T-helper 2 cell (primary cell): Measurements from ENCODE around the gene DNM1L.

Source experiments
- DNase-seq, 5 experiments: peaks; one replicate each; pipeline versions ENCODE4 v3.0.0 to v3.0.0-alpha.2; 2012 to 2022
- total RNA-seq, 2 donors: gene quantifications; one replicate each; lab custom pipeline; 2026; lab: John Stamatoyannopoulos, UW

The DNM1L gene
- total RNA-seq, result 95.1 to 122 reads per million in 2 donors

GRCh38 chr12:32679091-32679919 is at the start of gene DNM1L:
DNM1L (plus strand) TSS chr12:32679301; CDS start chr12:32679364, 63 bp downstream.
- peak; percentile 83 to 96 (median 89) for DNase-seq

DNA sequence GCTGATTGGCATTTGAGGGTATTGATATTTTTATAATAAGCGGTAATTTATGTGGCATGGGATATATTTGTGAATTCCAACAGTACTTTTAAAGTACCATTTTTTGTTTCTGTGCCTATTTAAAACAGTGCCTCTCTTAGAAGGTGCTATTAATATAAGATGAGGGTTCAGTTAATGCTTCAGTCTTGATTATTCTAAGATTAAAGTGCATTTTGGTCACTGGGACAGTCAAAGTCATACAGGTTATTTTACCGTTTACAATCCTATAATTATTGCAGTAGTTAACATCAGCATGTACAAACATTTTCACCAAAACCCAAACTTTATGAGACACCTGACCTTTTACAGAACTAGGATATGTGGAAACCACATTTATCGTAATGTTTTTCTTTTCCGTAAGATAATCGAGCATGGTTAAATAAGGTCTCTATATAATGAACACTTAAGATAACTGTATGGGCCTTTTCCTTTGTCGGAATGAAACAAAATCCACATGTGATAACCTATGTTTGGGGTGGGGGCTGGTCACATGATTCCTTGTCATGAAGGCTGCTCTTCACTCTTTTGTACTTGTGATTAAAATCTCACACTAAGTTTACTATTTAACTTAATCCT is 37.7 kb upstream of the DNM1L start:
- no peak for DNase-seq

DNA sequence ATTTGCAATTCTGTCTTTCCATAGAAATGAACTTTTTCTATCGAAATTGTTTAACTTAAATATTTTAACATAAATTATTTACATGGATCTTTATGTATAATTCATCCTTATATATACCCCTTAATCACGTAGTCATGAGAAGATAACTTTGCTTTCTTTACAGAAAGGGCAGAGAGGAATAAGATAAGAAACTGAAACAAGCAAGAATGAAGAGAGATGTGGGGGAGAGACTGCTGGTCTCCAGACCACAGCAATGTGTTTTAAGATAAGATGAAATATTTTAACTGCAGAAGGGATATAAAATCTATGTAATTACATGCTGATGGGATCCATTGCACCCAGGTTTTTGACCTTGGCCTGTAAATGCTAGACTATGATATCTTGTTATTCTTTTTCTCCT is 34.7 kb upstream of the DNM1L start:
- peak in 1 of 5 experiments; percentile 10 for DNase-seq

GRCh38 chr12:32647275-32647674 is 31.8 kb upstream of the DNM1L start:
- DNase-seq, result no peak

DNA sequence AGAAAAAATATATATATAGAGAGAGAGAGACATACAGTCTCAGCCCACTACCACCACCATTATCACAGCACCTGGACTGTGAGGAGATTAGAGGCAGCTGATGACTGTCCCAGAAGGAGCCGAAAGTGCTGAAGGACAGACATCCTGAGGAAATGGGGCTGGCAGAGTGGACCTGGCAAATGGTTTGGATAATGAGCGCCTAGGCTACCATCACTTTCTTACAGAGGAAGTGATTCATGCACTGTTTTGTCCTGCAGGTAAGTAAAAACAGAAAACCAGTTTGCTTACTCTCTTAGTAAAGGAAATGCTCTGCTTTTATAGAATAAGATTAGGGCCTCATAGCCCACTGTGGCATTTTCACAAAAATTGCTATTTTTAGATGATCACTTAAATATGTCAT is 28.6 kb upstream of the DNM1L start:
- DNase-seq, result no peak

- no peak for DNase-seq
These were observed 27.7 kb upstream of the DNM1L start for GRCh38 chr12:32651151-32651955.

GRCh38 chr12:32651956-32652210 is 27.2 kb upstream of the DNM1L start:
- DNase-seq, result no peak

- no peak for DNase-seq
These were observed 19.1 kb upstream of the DNM1L start for GRCh38 chr12:32659908-32660440.

DNA sequence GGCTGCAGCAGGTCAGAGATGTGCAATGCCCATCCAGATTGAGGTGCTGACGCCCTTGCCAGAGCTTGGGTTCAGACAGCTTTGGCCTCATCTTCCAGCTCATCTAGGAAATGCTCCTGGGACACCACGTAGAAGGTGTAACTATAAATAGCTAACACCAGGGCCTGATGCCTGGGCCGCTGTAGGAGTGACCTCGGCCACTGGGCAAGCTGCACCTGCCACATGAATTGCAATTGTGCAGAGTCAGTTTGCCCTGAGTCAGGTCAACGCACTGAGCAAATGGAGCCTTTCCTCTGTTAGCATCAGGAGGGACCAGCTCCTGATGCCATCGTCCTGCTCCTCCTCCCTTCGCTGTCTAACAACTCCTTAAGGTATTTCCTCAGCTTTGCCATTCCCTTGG is 17.4 kb upstream of the DNM1L start:
- DNase-seq, result no peak

DNA sequence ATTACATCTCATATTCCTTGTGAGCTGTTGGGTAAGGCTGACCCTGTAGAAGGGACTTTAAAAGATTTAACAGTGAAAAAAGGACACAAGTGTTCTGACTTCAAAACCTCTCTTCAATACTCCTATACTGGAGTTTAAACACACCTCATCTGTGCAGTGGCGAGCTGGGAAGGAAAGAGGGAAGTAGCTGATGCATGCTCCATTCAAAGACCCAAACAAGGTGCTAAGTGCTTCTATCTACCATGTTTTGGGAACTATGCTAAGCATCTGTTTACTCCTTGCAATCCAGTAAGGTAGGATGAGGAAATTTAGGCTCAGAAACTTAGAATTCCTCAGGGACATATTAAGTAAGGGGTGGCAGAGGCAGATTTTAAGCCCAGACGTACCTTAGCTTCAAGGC is 16.4 kb upstream of the DNM1L start:
- no peak for DNase-seq

DNA sequence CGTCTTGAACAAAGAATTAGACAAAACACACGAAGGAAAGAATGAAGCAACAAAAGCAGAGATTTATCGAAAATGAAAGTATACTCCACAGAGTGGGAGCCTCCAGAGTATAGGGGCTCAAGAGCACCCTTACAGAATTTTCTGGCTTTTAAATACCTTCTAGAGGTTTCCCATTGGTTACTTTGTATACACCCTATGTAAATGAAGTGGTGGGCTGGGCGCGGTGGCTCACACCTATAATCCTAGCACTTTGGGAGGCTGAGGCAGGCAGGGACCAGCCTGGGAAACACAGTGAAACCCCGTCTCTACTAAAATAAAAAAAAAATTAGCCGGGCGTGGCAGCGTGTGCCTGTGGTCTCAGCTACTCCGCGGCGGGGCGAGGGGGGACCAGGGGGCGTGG is 13.1 kb upstream of the DNM1L start:
- no peak for DNase-seq

DNA sequence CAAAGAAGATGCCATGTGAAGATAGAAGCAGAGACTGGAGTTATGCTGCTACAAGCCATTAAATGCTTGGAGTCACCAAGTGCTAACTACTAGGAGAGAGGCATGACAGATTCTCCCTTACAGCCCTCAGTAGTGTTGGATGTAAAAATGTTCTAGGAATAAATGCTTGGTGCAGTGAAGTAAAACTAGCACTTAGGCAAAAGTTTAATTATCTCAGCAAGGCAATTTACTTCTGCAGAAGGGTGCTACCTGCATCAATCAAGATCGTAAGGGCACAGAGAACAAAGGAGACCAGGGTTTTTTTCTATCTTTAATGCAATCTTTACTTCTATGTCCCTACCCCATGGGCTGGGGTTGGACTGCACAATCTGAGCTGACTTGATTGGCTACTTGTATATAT is 9.5 kb upstream of the DNM1L start:
- DNase-seq, result no peak

- peak in 1 of 5 experiments; percentile 70 for DNase-seq
These were observed 6.9 kb upstream of the DNM1L start for GRCh38 chr12:32671930-32672780.

- DNase-seq, result no peak
These were observed 778 bp downstream of the DNM1L start for GRCh38 chr12:32679920-32680237.

- no peak for DNase-seq
These were observed 1.7 kb downstream of the DNM1L start for GRCh38 chr12:32680787-32681186.

DNA sequence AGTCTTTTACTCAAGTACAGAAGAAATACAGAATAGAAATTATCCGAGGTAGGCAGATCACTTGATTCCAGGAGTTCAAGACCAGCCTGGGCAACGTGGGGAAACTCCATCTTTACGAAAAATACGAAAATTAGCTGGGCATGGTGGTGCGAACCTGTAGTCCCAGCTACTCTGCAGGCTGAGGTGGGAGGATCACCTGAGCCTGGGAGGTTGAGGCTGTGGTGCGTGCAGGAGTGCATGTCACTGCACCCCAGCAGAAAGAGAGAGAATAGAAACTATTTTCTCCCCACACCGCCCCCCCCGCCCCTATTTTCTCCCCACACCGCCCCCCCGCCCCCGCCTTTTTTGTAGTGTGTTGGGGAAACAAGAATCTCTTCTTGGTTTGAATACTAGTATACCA is 2.2 kb downstream of the DNM1L start:
- no peak for DNase-seq

DNA sequence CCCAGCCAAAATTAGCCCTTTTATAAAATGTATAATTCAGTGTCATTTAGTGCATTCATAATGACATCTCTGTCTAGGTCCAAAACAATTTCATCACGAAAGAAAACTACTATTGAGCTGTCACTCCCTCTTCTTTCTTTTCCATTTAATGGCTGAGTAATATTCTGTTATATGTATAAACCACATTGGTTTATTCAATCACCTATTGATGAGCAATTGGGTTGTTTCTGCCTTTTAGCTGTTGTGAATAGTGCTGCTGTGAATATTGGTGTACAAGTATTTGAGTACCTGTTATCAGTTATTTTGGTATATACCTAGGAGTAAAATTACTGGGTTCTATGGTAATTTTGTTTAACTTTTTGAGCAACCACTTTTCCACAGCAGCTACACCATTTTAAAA is 7.2 kb downstream of the DNM1L start:
- DNase-seq, result no peak

- no peak for DNase-seq
These were observed 9.7 kb downstream of the DNM1L start for GRCh38 chr12:32688786-32689185.

DNA sequence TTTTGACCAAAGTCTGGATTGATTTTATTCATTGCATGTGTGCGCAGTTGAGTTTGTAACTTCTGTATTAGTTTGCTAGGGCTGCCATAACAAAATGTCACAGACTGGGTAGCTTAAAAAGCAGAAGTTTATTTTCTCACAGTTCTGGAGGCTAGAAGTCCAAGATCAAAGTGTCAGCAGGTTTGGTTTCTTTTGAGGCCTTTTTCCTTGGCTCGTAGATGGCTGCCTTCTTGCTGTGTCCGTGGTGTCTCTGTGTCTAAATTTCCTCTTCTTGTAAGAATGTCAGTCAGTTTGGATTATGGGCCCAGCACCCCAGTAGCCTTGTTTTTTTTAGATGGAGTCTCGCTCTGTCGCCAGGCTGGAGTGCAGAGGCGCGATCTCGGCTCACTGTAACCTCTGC is 11.8 kb downstream of the DNM1L start:
- no peak for DNase-seq

GRCh38 chr12:32692358-32692757 is 13.3 kb downstream of the DNM1L start:
- DNase-seq, result peak in 1 of 5 experiments; percentile 52

DNA sequence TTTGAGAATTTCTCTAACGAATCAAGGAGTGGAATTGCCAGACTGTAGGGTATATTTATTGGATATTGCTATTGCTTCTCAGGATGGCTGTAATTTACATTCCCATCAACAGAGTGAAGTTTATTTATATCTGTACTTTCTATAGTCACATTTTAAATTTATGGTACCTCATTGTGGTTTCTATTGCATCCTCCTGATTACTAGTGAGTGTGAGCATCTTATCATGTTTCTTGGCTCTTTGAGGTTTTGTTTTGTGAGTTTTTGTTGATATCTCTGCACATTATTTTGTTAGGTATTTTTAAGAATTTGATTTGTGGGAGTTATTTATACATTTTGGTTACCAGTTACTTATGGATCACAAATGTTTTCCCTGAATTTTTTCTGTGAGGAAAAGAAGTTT is 13.9 kb downstream of the DNM1L start:
- peak in 1 of 5 experiments; percentile 60 for DNase-seq

- DNase-seq, result no peak
These were observed 16.7 kb downstream of the DNM1L start for GRCh38 chr12:32695787-32696186.

DNA sequence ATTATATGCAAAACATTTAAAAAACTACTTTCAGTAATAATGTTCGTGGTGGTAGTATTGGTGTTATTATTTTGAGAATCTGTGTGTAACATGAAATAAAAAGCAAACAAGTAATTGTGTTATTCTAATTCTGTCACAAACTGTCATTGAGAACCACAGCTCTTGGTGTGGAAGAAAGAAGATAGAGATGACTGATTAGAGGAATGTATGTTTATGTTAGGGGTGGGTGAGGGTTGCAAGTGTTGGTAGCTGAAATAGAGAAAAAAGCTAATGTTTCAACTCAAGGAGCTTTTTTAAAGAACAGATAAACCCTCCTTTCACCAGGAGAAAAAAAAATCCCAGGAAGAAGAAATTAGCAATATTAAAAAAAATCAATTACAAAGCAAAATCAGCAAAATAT is 18.3 kb downstream of the DNM1L start:
- DNase-seq, result peak in 1 of 5 experiments; percentile 79
